Fibroblast of skin of left quadriceps (primary cell): ENCODE data around the gene ZNF384.

Experiments used
- DNase-seq, 2 experiments: peaks; one replicate each; pipeline ENCODE4 v3.0.0-alpha.2; 2013; ENCODE audit warnings: low read depth in 2 of 2

Gene ZNF384

GRCh38 chr12:6653987-6654386 lies 35.2 kb downstream of the ZNF384 start:
- no peak for DNase-seq

DNA sequence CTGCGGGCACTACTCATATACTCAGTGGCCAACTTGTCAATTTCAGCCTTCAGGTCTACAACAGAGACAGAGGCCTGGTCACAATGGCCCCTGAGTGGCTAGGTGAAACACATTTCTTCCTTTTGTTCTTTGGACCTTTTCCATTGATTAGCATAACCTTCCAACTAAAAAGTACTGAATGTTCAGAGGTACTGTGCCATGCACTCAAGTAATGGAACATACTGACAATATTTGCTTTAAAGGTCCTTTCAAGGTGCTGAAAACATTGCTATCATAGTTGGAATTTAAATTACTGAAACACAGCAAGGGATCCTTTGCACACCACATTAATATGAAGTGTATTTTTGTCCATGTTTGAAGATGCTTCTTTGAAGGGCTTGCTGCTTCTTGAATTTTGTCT lies 35.8 kb downstream of the ZNF384 start:
- no peak for DNase-seq

DNA sequence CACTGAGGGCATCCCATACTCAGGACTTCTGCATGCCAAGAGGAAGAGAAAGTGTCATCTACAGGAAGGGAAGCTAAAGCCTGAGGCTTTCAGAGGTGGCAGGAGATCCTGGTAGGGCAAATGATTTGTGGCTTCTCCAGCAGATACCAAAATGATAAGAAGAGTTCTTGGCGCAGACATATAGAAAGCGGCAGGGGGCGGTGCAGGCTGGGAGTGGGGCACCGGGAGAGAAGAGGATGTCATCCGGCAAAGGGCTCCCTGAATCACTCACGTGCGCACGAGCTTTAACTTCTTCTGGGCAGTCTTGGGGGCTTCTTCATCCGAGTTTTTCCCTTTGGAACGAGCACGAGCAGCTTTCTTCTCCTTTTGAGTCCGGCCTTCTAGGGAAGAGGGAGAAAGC lies 36.8 kb downstream of the ZNF384 start:
- DNase-seq = no peak

GRCh38 chr12:6650832-6651231 lies 38.3 kb downstream of the ZNF384 start:
- no peak for DNase-seq

DNA sequence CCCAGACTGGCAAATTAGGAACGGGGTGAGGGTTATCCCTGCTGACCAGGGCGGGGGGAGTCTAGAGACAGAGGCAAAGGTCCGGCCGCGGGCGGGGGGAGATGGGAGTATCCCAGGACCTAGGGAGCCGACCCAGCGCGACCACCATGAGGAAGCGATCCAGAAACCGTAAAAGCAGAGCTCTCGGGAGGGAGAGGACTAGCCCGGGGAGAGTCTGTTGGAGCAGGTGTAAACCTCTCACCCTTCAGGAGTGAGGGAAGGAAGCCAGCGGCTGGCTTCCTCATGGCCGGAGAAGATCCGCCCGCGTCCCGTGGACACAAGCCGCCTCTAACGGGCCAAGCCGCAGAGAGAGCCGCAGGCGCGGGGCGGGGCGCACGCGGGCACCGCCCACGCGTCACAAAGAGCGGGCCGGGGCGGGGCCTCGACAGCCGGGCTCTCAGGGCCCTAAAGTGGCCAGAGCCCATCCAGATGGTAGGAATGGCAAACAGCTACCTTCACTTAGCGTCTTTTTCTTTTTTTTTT lies 42.0 kb downstream of the ZNF384 start, which contains the start of gene ACRBP:
ACRBP (minus strand) TSS at position 350 of the 522 bp plus-strand sequence; CDS start at position 284, 66 bp downstream.
- no peak for DNase-seq

DNA sequence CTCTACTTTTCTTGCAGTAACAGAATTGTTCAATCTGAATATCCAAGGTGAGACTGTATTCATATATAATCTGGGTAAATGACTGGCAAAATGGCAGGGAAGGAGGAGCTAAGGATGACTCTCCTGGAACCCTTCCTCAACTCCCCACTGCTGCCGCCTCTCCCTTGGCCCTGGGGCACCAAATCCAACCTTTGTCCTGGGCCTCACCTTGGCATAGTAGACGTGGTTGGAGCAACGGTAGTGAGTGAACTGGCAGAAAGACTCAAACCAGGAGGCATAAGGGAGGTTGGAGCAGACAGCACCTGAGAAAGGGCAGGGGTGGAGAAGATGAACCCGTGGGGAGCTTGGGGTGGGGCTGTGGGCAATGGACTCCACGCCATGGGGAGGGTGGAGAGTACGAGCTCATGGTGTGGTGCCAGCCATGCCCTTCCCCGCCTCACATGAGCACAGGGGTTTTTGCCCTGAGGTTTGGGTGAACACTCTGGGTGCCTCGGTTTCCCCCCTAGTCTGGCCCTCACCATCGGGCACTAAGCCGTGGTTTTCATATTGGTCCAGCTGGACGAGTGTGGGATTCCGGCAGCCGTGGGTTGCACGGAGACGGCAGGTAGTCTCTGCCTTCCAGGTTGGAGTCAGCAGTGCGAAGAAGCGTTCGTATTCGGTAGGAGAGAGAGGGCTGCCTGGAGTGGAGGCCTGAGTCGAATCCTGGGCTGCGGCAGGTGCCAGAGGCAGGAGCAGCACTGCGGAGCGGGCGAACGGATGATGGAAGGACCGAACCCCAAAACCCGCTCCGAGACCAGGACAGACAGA lies 42.7 kb downstream of the ZNF384 start:
- no peak for DNase-seq

GRCh38 chr12:6644903-6645302 lies 44.3 kb downstream of the ZNF384 start:
- DNase-seq = no peak

DNA sequence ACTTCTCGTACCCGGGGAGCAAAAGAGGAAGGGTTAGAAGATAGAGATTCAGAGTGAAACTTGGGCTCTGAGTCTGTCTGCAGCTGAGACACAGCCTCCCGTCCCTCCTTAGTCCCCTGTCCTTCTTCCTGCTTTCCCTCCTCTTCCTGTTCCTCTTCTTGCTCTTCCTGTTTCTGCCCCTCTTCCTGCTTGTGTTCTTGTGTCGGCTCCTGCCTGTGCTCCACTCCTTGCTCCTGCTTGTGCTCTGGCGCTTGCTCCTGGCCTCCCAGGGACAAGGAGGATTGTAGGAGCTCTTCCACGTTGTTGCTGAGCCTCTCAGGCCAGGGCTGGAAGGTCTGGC lies 44.9 kb downstream of the ZNF384 start:
- DNase-seq = no peak

GRCh38 chr12:6643569-6644256 lies 45.5 kb downstream of the ZNF384 start:
- no peak for DNase-seq

- no peak for DNase-seq
Observed at GRCh38 chr12:6641131-6641530, 48.0 kb downstream of the ZNF384 start.

- no peak for DNase-seq
Observed at GRCh38 chr12:6640497-6640896, 48.7 kb downstream of the ZNF384 start.

DNA sequence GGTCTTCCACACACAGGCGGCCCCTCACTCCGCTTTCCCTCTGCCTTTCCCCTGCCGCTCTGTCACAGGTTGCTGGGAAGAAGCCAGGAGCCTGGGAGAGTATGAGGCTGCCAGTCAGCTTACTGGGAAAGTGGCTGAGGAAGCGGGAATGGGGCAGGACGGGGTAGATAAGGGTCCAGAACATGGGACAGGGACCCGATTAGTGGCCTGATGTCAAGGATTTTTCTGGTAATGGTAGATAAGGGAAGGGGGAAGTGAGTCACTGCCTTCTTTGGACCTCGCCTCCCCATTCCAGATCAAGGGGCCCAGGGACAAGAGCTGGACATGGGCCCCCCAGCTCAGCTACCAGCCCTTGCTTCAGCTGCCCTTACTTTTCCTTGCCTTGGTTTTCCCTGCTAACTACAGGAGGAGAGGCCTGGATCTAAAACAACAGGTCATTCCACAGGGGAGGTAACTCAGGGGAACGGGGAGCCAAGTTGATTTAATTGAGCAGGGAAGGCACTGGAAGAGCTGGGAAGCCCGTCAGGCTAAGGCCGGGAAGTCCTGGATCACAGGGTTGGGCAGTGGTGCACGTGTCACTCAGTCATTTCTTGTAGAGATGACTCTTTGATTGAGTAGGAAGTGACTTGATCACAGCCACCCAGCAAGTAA lies 49.9 kb downstream of the ZNF384 start:
- DNase-seq = no peak

- DNase-seq = no peak
Observed at GRCh38 chr12:6638305-6638704, 50.9 kb downstream of the ZNF384 start.

- no peak for DNase-seq
Observed at GRCh38 chr12:6635856-6636531, 53.2 kb downstream of the ZNF384 start, which contains the start of gene LPAR5. LPAR5 (minus strand) TSS chr12:6635959; CDS start chr12:6621248, 14,711 bp downstream.

- DNase-seq = no peak
Observed at GRCh38 chr12:6635375-6635855, 53.8 kb downstream of the ZNF384 start.

DNA sequence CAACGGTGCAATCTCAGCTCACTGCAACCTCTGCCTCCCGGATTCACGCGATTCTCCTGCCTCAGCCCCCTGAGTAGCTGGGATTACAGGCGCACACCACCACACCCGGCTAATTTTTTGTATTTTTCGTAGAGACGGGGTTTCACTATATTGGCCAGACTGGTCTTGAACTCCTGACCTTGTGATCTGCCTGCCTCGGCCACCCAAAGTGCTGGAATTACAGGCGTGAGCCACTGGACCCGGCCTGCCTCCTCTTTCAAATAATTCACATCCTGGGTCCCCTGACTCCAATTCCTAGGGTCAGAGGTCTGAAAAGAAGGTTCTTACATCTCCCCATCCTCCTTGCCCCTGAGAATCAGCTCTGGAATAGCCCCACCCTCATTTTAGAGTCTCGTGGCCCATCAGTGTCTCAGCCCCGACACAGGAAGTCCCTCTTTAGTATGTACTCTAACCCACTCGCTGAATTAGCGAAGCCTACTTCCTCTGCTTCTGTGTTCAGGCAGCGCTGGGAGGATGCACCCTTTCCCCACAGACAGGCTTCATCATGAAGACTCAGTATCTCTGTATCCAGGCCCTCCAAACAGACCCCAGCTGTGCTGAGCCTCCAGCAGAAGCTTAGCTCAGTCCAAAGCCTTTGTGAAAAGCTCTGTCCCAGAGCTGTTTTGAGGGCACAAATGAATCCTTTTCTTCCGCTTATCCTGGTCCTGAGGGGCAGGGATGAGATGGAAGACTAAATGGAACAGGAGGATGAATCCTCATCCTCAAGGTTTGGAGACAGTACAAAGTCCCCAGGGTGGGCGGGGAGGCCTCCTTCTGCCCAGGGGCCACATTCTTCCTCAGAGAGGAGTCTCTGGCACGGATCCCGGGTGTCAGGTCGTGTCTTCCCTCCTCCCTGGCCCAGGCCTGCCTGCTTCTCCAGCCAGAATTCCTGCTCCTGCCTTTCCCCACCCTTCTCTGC lies 56.9 kb downstream of the ZNF384 start:
- DNase-seq = no peak

DNA sequence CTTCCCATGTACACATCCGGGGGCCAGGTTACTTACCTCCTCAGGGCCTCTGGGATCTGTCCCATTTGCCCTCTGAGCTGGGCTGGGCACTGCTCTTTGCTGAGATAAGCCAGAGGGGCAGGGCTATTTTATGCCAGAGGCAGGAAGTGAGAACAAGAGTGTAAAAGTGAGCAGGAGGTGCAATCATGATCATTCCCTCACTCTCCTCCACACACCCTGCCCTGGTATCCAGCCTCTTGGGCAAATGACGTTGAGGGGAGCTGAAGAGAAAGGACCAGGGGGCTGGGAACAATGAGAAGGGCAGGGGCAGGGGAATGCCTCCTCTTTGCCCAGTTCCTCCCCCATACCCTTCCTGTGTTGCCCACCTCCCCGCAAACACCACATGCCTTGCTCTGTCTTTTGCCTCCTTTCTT lies 57.6 kb downstream of the ZNF384 start:
- no peak for DNase-seq

GRCh38 chr12:6630736-6631135 lies 58.4 kb downstream of the ZNF384 start:
- DNase-seq = no peak

DNA sequence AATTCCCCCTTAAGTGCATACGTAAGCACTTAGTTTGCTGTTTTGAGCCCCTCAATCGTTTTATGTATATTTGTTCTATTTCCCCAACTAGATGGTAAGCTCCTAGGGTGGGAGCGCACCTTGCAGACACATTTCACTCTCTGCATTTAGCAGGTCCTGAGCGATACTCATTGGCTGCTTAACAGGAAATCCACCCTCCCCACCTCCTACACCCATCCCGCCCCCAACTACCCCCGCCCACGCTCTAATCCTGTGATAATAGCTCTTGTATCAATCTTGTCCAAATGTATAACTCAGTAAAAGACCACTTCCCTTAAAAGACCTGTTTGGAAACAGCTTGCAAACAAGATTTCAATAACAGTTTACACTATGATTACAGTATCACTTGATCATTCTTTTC lies 61.6 kb downstream of the ZNF384 start:
- no peak for DNase-seq

DNA sequence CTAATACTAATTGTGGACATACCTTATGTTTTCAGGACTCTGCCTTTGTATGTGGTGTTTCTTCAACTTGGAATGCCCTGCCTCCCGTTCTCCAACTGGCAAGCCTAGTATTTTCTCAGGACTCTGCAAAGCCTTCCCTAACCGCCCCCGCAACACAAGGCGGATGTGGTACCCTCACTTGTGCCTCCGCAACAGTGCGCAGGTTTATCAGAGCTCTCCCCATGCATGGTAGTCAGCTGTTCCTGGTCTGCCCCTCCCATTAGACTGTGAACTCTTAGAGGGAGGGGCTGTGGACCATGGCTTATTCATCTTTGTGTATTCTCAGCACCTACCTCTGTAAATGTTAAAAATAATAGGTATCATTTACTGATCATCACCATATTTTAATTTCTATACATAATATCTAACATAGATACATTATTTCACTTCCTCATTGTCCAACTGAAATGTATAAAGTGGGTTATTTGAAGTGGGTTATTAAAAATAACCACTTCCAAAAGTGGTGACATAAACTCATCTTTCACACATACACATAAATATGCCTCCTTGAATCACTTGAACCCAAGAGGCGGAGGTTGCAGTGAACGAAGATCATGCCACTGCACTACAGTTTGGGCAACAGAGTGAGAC lies 62.4 kb downstream of the ZNF384 start:
- no peak for DNase-seq
